Esophagus muscularis mucosa (tissue), 4 donors: ENCODE results near the gene RNF138. TPM values are rescaled to one million over a fixed set of nuclear protein-coding genes. Genes with fewer than 3 reads are reported as not detected.

ENCODE experiments used
- DNase-seq: peaks from one replicate; pipeline ENCODE4 v3.0.0-alpha.2; 2017; ENCODE audit errors: extremely low spot score
- H3K27ac ChIP-seq, 4 donors: fragments of 200-600 bp; sonication (generic); replicated peaks in 1 of 4; 1 replicate in 3 of 4; 2 replicates in 1 of 4; pipeline ENCODE4 v1.5.1; 2016 to 2019; ENCODE audit warnings: mild to moderate bottlenecking in 1 of 4
- H3K27me3 ChIP-seq, 4 donors: fragments of 200-600 bp; sonication (generic); one replicate each; pipeline versions ENCODE4 v1.5.1 to v1.6.0; 2016 to 2019
- H3K36me3 ChIP-seq, 4 donors: fragments of 200-600 bp; sonication (generic); one replicate each; pipeline ENCODE4 v1.5.1; 2016 to 2019
- H3K4me1 ChIP-seq, 4 donors: fragments of 200-600 bp; sonication (generic); one replicate each; pipeline ENCODE4 v1.5.1; 2016 to 2019
- H3K4me3 ChIP-seq, 4 donors: fragments of 200-600 bp; sonication (generic); 1 replicate in 2 of 4; 2 replicates in 2 of 4; pipeline ENCODE4 v1.5.1; 2016 to 2019; ENCODE audit warnings: mild to moderate bottlenecking in 4 of 4, moderate library complexity in 1 of 4
- H3K9me3 ChIP-seq, 4 donors: fragments of 200-600 bp; sonication (generic); 1 replicate in 3 of 4; 2 replicates in 1 of 4; pipeline ENCODE4 v1.5.1; 2016 to 2019
- CTCF ChIP-seq, 3 experiments: fragments of 200-600 bp in 2 of 3; fragments of 450-650 bp in 1 of 3; sonication (generic) in 2 of 3; IDR thresholded peaks; one replicate each; pipeline ENCODE4 v1.5.1; 2017 to 2019; ENCODE audit warnings: antibody characterized with exemption in 3 of 3, mild to moderate bottlenecking in 2 of 3, moderate library complexity in 1 of 3
- EP300 ChIP-seq: sonication (generic); formaldehyde crosslinking; IDR thresholded peaks from one replicate; pipeline ENCODE4 v1.6.1; 2017; ENCODE audit warnings: antibody characterized with exemption
- POLR2A ChIP-seq: fragments of 450-650 bp; IDR thresholded peaks from one replicate; pipeline ENCODE4 v1.6.1; 2017; ENCODE audit warnings: antibody characterized with exemption, moderate library complexity, mild to moderate bottlenecking, low read depth
- POLR2AphosphoS5 ChIP-seq, 2 donors: sonication (generic); formaldehyde crosslinking; IDR thresholded peaks; one replicate each; pipeline ENCODE4 v1.6.1; 2017; ENCODE audit warnings: antibody characterized with exemption in 2 of 2
- WGBS: methylation state at CpG from one replicate; pipeline ENCODE4 v1.1.5; 2018; 5-methylcytosine and 5-hydroxymethylcytosine counted together
- intact Hi-C: fragments of 100-400 bp; cut with DNase I; formaldehyde crosslinking; loops from one replicate; pipeline ENCODE4 v1.15.1; 2023
- total RNA-seq, 4 donors: library from RNA; depleted of rRNA; stranded (reverse); fragments of >200 nt; gene quantifications; one replicate each; pipeline versions ENCODE4 v1.1.0 to v1.2.1, GENCODE V29; 2016

The RNF138 gene
- total RNA-seq, 4 donors from 2014 or later, result 19.5 to 34.1 (median 24.1) TPM

- no peak for DNase-seq
- intact Hi-C loops, result no loop called here
- Histone ChIP-seq H3K27ac (no peak overlapping the region), H3K4me3 (no peak overlapping the region), H3K9me3 (no peaks in the 10 kb centered on the region), H3K27me3 (no peaks in the 10 kb centered on the region), H3K36me3 (no peaks in the 10 kb centered on the region), H3K4me1 (no peaks in the 10 kb centered on the region)
- WGBS, result 39% methylated on average over 2 of the region's 2 CpGs
- TF ChIP-seq POLR2AphosphoS5 (IDR thresholded peaks at IDR 0.05) (no peak), EP300 (no peak), CTCF (IDR thresholded peaks at IDR 0.05) (no peak), POLR2A (no peak)
Measured at GRCh38 chr18:32148185-32148870, 56.7 kb downstream of the RNF138 start.

- WGBS, result 82% methylated on average over 5 of the region's 5 CpGs
- Histone ChIP-seq H3K4me1 (peaks cover 0 to 2% (median under 1%) of the 10 kb centered on the region in 4 donors), H3K4me3 (no peak overlapping the region), H3K27me3 (no peaks in the 10 kb centered on the region), H3K27ac (no peak overlapping the region), H3K9me3 (no peaks in the 10 kb centered on the region), H3K36me3 (no peaks in the 10 kb centered on the region)
- TF ChIP-seq POLR2AphosphoS5 (IDR thresholded peaks at IDR 0.05) (no peak), POLR2A (no peak), EP300 (no peak), CTCF (IDR thresholded peaks at IDR 0.05) (no peak)
- DNase-seq, result no peak
- intact Hi-C loops, result no loop called here
Measured at GRCh38 chr18:32152705-32153448, 61.2 kb downstream of the RNF138 start.

GRCh38 chr18:32156855-32157254, 65.2 kb downstream of the RNF138 start:
- TF ChIP-seq POLR2AphosphoS5 (IDR thresholded peaks at IDR 0.05) (no peak), POLR2A (no peak), CTCF (IDR thresholded peaks at IDR 0.05) (no peak), EP300 (no peak)
- Histone ChIP-seq H3K27me3 (no peaks in the 10 kb centered on the region), H3K9me3 (no peaks in the 10 kb centered on the region), H3K4me1 (peaks cover 5 to 11% (median 8%) of the 10 kb centered on the region in 4 donors), H3K27ac (no peak overlapping the region), H3K36me3 (no peaks in the 10 kb centered on the region), H3K4me3 (no peak overlapping the region)
- DNase-seq, result no peak
- intact Hi-C loops, result loop anchor here (2.0 to 5.0 kb wide), 2 partner anchors 115 to 396 kb away; no protein-coding TSS in a partner anchor

GRCh38 chr18:32157580-32157979, 65.9 kb downstream of the RNF138 start:
- intact Hi-C loops, result loop anchor here (2.0 to 5.0 kb wide), 2 partner anchors 115 to 395 kb away; no protein-coding TSS in a partner anchor
- peaks cover 5 to 11% (median 8%) of the 10 kb centered on the region in 4 donors for H3K4me1 ChIP-seq
- H3K27ac ChIP-seq, result no peak overlapping the region
- H3K4me3 ChIP-seq, result no peak overlapping the region
- TF ChIP-seq CTCF (IDR thresholded peaks at IDR 0.05), result no peak
- no peak for TF ChIP-seq POLR2A
- no peak for TF ChIP-seq POLR2AphosphoS5 (IDR thresholded peaks at IDR 0.05)
- no peak for TF ChIP-seq EP300
- H3K9me3 ChIP-seq, result no peaks in the 10 kb centered on the region
- H3K36me3 ChIP-seq, result no peaks in the 10 kb centered on the region
- no peak for DNase-seq
- 53% methylated on average over 5 of the region's 5 CpGs for WGBS
- no peaks in the 10 kb centered on the region for H3K27me3 ChIP-seq
